Measurements from ENCODE around the gene INTS1.

Gene INTS1

GRCh38 chr7:1546274-1546908 lies 42.2 kb upstream of the INTS1 start:
- H3K36me3 ChIP-seq = no peaks in the 10 kb centered on the region
- H3K4me3 ChIP-seq (ENCODE audit: low read depth, low read length) = no peak overlapping the region
- DNase-seq = no peak
- H3K4me1 ChIP-seq = peaks cover 11% of the 10 kb centered on the region
- no peaks in the 10 kb centered on the region for H3K9me3 ChIP-seq
- TF ChIP-seq, protein P1, sequence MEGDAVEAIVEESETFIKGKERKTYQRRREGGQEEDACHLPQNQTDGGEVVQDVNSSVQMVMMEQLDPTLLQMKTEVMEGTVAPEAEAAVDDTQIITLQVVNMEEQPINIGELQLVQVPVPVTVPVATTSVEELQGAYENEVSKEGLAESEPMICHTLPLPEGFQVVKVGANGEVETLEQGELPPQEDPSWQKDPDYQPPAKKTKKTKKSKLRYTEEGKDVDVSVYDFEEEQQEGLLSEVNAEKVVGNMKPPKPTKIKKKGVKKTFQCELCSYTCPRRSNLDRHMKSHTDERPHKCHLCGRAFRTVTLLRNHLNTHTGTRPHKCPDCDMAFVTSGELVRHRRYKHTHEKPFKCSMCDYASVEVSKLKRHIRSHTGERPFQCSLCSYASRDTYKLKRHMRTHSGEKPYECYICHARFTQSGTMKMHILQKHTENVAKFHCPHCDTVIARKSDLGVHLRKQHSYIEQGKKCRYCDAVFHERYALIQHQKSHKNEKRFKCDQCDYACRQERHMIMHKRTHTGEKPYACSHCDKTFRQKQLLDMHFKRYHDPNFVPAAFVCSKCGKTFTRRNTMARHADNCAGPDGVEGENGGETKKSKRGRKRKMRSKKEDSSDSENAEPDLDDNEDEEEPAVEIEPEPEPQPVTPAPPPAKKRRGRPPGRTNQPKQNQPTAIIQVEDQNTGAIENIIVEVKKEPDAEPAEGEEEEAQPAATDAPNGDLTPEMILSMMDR (IDR thresholded peaks at IDR 0.05; ENCODE audit: low read depth, low read length) = no peak
- H3K27me3 ChIP-seq = peaks cover 4% of the 10 kb centered on the region; the same call in 1 of the 2 replicates

- DNase-seq = no peak
- peaks cover 9% of the 10 kb centered on the region; the same call in 1 of the 2 replicates for H3K27me3 ChIP-seq
- H3K4me3 ChIP-seq (ENCODE audit: low read depth, low read length) = no peak overlapping the region
- H3K9me3 ChIP-seq = no peaks in the 10 kb centered on the region
- peaks cover 11% of the 10 kb centered on the region for H3K4me1 ChIP-seq
- TF ChIP-seq, protein P1 (IDR thresholded peaks at IDR 0.05; ENCODE audit: low read depth, low read length) = no peak
- no peaks in the 10 kb centered on the region for H3K36me3 ChIP-seq
Measured at GRCh38 chr7:1545417-1546246, 41.4 kb upstream of the INTS1 start.

DNA sequence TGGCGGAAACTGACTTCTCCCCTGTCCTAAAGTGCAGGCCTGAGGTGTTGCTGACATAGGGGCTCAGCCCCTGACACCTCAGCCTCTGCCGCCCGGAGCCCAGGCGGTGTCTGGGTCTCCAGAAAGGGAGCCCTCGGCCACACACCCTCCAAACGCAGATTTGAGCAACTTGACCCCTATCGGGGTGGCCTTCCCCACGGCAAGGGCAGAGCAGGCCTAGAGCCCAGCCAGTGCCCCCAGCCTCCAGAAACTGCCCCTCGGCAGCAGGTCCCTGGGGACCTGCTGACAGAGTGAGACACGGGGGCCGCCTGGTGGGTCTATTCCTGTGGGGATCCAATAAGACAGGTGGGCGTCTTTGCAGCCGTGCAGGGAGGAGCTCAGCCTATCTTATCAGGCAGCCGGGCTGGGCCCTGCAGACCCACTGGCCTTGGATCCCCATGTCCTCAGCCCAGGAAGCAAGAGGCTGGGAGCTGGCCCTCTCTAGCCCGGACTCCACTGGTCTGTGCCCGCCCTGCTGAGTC lies 40.8 kb upstream of the INTS1 start:
- no peaks in the 10 kb centered on the region for H3K36me3 ChIP-seq
- TF ChIP-seq, protein P1 (IDR thresholded peaks at IDR 0.05; ENCODE audit: low read depth, low read length) = no peak
- peaks cover 11% of the 10 kb centered on the region for H3K4me1 ChIP-seq
- H3K4me3 ChIP-seq (ENCODE audit: low read depth, low read length) = no peak overlapping the region
- DNase-seq = no peak
- H3K9me3 ChIP-seq = no peaks in the 10 kb centered on the region
- peaks cover 9% of the 10 kb centered on the region; the same call in 1 of the 2 replicates for H3K27me3 ChIP-seq

- H3K9me3 ChIP-seq = no peaks in the 10 kb centered on the region
- H3K4me1 ChIP-seq = peaks cover 11% of the 10 kb centered on the region
- H3K4me3 ChIP-seq (ENCODE audit: low read depth, low read length) = no peak overlapping the region
- H3K27me3 ChIP-seq = peaks cover 15% of the 10 kb centered on the region
- TF ChIP-seq, protein P1 (IDR thresholded peaks at IDR 0.05; ENCODE audit: low read depth, low read length) = no peak
- H3K36me3 ChIP-seq = no peaks in the 10 kb centered on the region
- DNase-seq = peak; percentile 7
Measured at GRCh38 chr7:1544178-1544895, 40.1 kb upstream of the INTS1 start.

- Histone ChIP-seq H3K36me3 (no peaks in the 10 kb centered on the region), H3K9me3 (no peaks in the 10 kb centered on the region), H3K4me1 (peaks cover 12% of the 10 kb centered on the region), H3K27me3 (peaks cover 17% of the 10 kb centered on the region), H3K4me3 (ENCODE audit: low read depth, low read length) (no peak overlapping the region)
- no peak for DNase-seq
- TF ChIP-seq, protein P1 (IDR thresholded peaks at IDR 0.05; ENCODE audit: low read depth, low read length) = no peak
Measured at GRCh38 chr7:1543826-1544177, 39.6 kb upstream of the INTS1 start.
